ENCODE results near the gene DNASE1L3.

DNASE1L3 gene

DNA sequence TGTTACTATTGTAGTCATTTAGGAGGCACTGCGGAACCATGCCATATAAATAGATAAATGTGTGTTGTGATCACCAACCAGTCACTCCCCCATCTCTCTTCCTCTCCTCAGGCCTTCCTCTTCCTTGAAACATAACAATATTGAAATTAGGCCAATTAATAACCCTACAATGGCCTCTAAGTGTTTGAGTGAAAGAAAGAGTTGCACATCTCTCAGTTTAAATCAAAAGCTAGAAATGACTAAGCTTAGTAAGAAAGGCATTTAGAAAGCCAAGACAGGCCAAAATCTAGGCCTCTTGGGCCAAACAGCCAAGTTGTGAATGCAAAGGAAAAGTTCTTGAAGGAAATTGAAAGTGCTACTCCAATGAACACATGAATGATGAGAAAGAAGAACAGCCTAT lies 8.1 kb upstream of the DNASE1L3 start:
- TF ChIP-seq, protein P1, sequence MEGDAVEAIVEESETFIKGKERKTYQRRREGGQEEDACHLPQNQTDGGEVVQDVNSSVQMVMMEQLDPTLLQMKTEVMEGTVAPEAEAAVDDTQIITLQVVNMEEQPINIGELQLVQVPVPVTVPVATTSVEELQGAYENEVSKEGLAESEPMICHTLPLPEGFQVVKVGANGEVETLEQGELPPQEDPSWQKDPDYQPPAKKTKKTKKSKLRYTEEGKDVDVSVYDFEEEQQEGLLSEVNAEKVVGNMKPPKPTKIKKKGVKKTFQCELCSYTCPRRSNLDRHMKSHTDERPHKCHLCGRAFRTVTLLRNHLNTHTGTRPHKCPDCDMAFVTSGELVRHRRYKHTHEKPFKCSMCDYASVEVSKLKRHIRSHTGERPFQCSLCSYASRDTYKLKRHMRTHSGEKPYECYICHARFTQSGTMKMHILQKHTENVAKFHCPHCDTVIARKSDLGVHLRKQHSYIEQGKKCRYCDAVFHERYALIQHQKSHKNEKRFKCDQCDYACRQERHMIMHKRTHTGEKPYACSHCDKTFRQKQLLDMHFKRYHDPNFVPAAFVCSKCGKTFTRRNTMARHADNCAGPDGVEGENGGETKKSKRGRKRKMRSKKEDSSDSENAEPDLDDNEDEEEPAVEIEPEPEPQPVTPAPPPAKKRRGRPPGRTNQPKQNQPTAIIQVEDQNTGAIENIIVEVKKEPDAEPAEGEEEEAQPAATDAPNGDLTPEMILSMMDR (IDR thresholded peaks at IDR 0.05; ENCODE audit: low read depth, low read length, missing control alignments): no peak
- no peak for DNase-seq (ENCODE audit: extremely low read depth, low read depth)
- no peak overlapping the region for H3K4me3 ChIP-seq (replicated peaks; ENCODE audit: low read depth, low read length)

DNA sequence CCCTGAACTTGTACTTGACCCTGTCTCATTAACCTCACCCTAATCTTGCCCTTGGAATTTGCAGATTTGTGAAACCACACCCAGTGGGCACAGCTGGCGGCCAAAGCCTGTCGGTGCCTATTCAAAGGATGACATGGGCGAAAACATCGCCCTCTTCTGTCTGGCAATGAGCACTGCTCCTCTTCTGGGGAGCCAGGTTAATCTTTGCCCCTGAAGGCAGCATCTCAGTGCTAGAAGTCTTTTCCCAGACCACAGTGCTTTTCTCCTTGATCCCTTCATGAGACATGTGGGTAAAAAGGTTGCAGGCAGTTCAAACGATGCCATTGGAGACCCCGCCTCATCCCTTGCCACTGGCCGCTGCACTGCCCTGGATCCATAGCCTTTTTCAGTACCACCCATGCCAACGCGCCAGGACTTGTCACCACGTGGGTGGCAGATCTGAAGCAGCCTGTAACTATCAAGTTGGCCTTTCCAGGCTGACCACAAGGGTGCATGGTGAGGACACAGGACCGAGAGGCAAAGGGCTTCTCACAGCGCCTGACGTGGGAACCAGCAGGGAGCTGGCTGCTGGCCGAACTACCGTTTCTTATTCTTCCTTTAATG lies 6.5 kb upstream of the DNASE1L3 start:
- no peak overlapping the region for H3K4me3 ChIP-seq (replicated peaks; ENCODE audit: low read depth, low read length)
- no peak for DNase-seq (ENCODE audit: extremely low read depth, low read depth)
- TF ChIP-seq, protein P1 (IDR thresholded peaks at IDR 0.05; ENCODE audit: low read depth, low read length, missing control alignments): peak; percentile 82

DNA sequence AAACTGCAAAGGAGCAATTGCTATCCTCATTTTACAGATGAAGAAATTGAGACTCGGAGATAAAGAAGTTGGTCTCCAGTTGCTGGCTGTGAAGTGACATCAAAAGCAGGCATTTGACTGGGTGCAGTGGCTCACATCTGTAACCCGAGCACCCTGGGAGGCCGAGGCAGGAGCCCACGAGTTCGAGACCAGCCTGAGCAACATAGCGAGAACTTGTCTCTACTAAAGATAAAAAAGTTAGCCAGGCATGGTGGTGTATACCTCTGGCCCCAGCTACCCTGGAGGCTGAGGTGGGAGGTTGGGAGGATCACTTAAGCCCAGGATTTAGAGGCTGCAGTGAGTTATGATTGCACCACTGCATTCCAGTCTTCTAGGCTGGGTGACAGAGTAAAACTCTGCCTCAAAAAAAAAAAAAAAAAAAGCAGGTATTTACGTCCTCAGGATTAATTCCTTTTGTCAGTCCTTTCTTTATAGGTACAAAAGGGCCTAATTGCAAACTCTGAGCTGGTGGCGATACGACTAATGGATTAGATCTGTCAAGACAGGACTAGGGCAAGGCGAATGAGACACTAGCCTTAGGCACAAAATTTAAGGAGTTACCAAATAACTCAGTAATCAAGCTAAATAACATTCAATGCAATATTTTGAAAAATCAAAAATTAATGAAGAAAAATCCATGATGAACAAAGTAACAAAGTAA lies 5.9 kb upstream of the DNASE1L3 start:
- no peak for DNase-seq (ENCODE audit: extremely low read depth, low read depth)
- TF ChIP-seq, protein P1 (IDR thresholded peaks at IDR 0.05; ENCODE audit: low read depth, low read length, missing control alignments): no peak
- H3K4me3 ChIP-seq (replicated peaks; ENCODE audit: low read depth, low read length): no peak overlapping the region

DNA sequence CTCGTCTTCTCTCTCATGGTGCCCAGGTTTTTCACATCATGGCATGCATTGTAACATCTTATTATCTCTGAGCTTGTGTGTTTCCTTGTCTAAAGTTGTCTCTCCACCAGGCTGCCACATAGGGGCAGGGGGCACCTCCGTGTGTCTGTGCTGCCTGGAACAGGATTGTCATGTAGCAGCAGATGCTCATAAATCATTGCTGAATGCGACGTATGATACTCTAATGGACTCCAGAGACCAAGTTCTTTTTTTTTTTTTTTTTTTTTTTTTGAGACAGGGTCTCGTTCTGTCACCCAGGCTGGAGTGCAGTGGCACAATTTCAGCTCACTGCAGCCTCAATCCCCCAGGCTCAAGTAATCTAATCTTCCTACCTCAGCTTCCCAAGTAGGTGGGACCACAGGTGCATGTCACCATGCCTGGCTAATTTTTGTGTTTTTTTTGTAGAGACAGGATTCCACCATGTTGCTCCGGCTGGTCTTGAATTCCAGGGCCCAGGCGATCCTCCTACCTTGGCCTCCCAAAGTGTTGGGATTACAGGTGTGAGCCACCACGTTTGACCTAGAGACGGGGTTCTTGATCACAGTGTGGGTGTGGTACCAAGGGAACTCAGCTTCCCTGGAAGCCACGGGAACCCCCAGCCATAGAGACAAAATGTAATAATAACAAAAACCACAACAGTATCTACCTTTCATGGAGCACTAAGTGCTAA lies 4.7 kb upstream of the DNASE1L3 start:
- TF ChIP-seq, protein P1 (IDR thresholded peaks at IDR 0.05; ENCODE audit: low read depth, low read length, missing control alignments): no peak
- DNase-seq (ENCODE audit: extremely low read depth, low read depth): no peak
- H3K4me3 ChIP-seq (replicated peaks; ENCODE audit: low read depth, low read length): no peak overlapping the region

DNA sequence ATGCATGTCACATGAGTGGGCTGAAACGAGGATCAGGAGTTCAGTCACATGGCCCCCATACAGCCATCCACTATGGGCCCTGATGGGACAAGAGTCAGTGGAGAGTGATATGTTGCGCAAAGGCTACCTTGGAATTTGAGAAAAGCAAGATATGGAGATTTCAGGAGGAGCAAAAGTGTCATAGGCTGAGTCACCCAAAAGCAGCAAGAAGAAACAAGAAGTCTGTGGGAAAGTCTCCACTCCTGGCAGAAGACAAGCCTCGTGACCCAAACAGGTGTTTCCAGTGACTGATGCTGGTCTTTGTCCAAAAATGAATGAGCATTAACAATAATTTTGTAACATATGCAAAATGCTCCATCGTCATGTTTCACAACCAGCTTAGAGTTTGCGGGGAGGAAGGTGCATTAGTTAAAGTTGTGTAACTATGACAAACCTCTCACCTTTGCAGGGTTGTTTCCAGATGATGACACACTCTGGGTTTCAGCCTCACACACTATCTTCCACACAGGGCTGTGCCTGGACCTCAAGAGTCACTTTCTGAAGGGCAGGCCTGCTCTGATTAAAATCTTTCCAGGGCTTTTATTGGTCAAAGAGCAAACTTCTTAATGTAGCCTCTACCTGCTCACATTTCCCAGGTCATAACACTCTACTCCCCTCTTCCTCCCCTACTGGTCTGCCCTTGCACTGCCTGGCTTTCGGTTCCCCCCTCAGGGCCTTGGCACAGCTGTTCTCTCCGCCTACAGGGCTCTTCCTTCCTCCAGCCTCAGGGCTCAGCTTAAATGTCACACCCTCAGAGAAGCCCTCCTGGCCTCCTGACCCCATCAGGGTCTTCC lies 3.9 kb upstream of the DNASE1L3 start:
- TF ChIP-seq, protein P1 (IDR thresholded peaks at IDR 0.05; ENCODE audit: low read depth, low read length, missing control alignments): no peak
- no peak for DNase-seq (ENCODE audit: extremely low read depth, low read depth)
- H3K4me3 ChIP-seq (replicated peaks; ENCODE audit: low read depth, low read length): no peak overlapping the region

DNA sequence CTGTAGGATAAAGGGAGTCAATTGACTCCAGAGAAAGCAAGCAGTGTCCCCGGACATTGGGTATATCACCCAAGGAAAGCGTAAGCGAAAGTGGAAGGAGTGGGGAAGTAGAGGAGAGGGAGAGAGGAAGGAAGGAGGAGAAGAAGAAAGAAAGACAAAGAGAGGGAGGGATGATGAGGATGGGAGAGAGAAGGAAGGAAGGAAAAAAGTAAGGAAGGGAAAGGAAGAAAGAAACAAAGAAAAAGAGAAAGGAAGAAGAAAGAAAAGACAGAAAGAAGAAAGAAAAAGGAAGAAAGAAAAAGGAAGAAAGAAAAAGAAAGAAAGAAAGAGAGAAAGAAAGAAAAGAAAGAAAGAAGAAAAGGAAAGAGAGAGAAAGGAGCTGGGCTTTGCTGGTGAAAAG lies 839 bp downstream of the DNASE1L3 start:
- H3K4me3 ChIP-seq (replicated peaks; ENCODE audit: low read depth, low read length): no peak overlapping the region
- DNase-seq (ENCODE audit: extremely low read depth, low read depth): no peak
- TF ChIP-seq, protein P1 (IDR thresholded peaks at IDR 0.05; ENCODE audit: low read depth, low read length, missing control alignments): no peak
